Measurements from ENCODE around the gene ASB18. TPM values are rescaled to one million over a fixed set of nuclear protein-coding genes. Genes with fewer than 3 reads are reported as not detected.
"Not testable (repeated sequence)": the region's sequence is repeated elsewhere in the genome, so short reads cannot be mapped to it uniquely, and the experiment has no call there.

Gene ASB18
- total RNA-seq, 1 donor, result not detected

- H3K9me3 ChIP-seq (ENCODE audit: low read depth, low read length), result no peaks in the 10 kb centered on the region
- no peak overlapping the region for H3K4me3 ChIP-seq (ENCODE audit: low read length)
- H3K4me1 ChIP-seq (ENCODE audit: insufficient read depth, low read length), result no peaks in the 10 kb centered on the region
- H3K27me3 ChIP-seq (ENCODE audit: insufficient read depth, low read length), result no peaks in the 10 kb centered on the region
These were observed 27.3 kb upstream of the ASB18 start for GRCh38 chr2:236291476-236291875.

GRCh38 chr2:236290742-236291425 is 26.7 kb upstream of the ASB18 start:
- Histone ChIP-seq H3K4me1 (ENCODE audit: insufficient read depth, low read length) (no peaks in the 10 kb centered on the region), H3K4me3 (ENCODE audit: low read length) (no peak overlapping the region), H3K9me3 (ENCODE audit: low read depth, low read length) (no peaks in the 10 kb centered on the region), H3K27me3 (ENCODE audit: insufficient read depth, low read length) (no peaks in the 10 kb centered on the region)

DNA sequence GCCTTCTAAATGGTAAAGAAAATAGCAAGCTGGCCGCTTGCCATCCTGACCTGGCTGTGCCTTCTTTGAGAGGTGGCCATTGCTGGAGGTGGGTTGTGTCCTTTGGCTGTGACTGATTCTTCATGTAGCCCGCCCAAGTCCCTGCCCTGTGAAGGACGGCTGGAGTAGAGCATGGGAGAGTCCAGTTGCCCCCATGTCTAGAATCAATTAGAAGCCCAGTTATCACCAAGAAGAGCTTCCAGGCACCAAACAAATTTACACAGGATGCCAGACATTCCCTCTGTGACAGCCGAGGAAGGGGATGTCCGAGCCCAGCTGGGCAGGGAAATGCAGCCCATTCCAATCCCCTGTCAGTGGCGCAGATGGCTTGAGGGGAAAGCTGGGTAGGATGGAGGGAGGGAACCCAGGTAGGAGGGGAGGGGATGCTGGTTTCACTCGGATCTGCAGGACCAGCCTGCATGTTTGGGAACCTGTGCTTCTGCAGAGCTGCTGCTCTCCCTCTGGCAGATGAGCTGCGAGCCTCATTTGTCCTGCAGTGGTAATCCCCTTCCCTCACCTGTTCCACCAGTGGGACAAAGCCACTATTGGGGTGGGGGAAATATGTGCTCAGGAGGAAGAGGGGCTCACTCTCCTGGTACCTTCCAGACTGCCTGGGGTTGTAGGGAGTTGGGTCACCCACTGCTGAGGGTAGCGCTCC is 25.7 kb upstream of the ASB18 start:
- H3K27me3 ChIP-seq (ENCODE audit: insufficient read depth, low read length), result peaks cover 5% of the 10 kb centered on the region
- no peaks in the 10 kb centered on the region for H3K9me3 ChIP-seq (ENCODE audit: low read depth, low read length)
- no peaks in the 10 kb centered on the region for H3K4me1 ChIP-seq (ENCODE audit: insufficient read depth, low read length)
- no peak overlapping the region for H3K4me3 ChIP-seq (ENCODE audit: low read length)

GRCh38 chr2:236288373-236288772 is 24.2 kb upstream of the ASB18 start:
- H3K27me3 ChIP-seq (ENCODE audit: insufficient read depth, low read length), result not testable (repeated sequence)

GRCh38 chr2:236287656-236288055 is 23.4 kb upstream of the ASB18 start:
- Histone ChIP-seq H3K4me1 (ENCODE audit: insufficient read depth, low read length) (no peaks in the 10 kb centered on the region), H3K9me3 (ENCODE audit: low read depth, low read length) (no peaks in the 10 kb centered on the region), H3K27me3 (ENCODE audit: insufficient read depth, low read length) (peaks cover 7% of the 10 kb centered on the region), H3K4me3 (ENCODE audit: low read length) (no peak overlapping the region)

More at GRCh38 chr2:236288373-236288772, 24.2 kb upstream of the ASB18 start:
- not testable (repeated sequence) for H3K9me3 ChIP-seq (ENCODE audit: low read depth, low read length); H3K4me1 ChIP-seq (ENCODE audit: insufficient read depth, low read length); H3K4me3 ChIP-seq (ENCODE audit: low read length)

DNA sequence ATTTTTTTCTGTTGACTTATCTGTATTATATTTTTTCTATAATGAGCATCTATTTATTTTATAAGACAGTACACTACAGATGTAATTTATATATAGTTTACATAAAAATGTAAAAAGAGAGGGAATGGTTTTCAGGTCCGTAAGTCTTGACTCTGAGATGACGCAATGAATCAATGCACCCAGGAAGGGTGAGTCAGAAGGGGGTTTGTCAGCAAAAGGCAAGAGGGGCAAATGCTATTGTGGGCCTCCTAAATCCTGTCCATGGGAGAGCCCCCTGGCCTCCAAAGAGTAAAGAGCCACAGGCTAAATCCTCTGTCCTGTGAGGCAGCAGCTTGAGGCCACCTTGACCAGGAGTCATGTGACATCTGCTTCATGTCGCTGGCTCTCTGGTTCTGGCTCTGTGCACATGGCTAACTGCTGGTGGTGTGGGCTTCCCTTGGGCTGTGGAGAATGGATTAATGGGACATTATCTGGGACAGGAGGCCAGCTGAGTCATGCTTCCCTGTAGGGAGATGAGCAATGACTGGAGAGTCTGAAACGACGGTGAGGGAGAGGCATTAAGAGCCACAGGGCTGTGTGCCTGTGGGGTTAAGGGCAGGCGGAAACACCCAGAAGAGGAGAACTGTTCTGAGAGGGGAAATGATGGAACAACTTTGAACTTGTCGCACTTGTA is 22.8 kb upstream of the ASB18 start:
- H3K4me1 ChIP-seq (ENCODE audit: insufficient read depth, low read length), result no peaks in the 10 kb centered on the region
- peaks cover 7% of the 10 kb centered on the region for H3K27me3 ChIP-seq (ENCODE audit: insufficient read depth, low read length)
- no peak overlapping the region for H3K4me3 ChIP-seq (ENCODE audit: low read length)
- H3K9me3 ChIP-seq (ENCODE audit: low read depth, low read length), result no peaks in the 10 kb centered on the region

DNA sequence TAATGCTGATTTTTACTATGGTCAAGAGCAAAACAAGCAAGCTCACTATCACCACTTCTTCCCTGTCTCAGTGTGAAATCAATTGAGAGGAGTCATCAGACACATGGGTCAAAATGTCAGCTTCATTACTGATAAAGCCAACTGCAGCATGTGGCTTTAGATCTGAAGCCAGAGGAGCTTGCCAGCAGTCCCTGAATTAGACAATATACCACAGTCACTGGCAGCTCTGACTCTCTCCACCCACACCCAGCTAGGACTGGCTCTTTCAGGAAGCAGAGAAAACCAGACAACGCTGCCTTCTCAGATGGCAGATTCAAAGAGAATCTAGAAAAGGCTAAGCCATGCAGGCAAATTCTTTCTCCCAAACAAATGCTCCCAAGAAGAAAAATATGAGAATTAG is 20.0 kb upstream of the ASB18 start:
- no peak overlapping the region for H3K4me3 ChIP-seq (ENCODE audit: low read length)
- H3K27me3 ChIP-seq (ENCODE audit: insufficient read depth, low read length), result peaks cover 7% of the 10 kb centered on the region
- no peaks in the 10 kb centered on the region for H3K9me3 ChIP-seq (ENCODE audit: low read depth, low read length)
- no peaks in the 10 kb centered on the region for H3K4me1 ChIP-seq (ENCODE audit: insufficient read depth, low read length)

DNA sequence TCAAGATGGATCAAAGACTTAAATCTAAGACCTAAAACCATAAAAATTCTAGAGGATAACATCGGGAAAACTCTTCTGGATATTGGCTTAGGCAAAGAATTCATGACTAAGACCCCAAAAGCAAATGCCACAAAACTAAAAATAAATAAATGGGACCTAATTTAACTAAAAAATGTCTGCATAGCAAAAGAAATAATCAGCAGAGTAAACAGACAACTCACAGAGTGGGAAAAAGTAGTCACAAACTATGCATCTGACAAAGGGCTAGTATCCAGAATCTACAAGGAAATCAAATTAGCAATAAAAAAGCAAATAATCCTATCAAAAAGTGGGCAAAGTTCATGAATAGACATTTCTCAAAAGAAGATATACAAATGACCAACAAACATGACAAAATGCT is 18.2 kb upstream of the ASB18 start:
- Histone ChIP-seq H3K4me3 (ENCODE audit: low read length) (no peak overlapping the region), H3K9me3 (ENCODE audit: low read depth, low read length) (no peaks in the 10 kb centered on the region), H3K27me3 (ENCODE audit: insufficient read depth, low read length) (peaks cover 9% of the 10 kb centered on the region), H3K4me1 (ENCODE audit: insufficient read depth, low read length) (no peaks in the 10 kb centered on the region)

DNA sequence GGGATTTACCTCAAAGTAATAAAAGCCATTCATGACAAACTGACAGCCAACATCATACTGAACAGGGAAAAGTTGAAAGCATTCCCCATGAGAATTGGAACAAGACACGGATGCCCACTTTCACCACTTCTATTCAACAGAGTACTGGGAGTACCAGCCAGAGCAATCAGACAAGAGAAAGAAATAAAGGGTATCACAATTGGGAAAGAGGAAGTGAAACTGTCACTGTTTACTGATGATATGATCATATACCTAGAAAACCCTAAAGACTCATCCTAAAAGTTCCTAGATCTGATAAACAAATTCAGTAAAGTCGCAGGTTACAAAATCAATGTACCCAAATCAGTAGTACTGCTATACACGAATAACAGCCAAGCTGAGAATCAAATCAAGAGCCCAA is 17.2 kb upstream of the ASB18 start:
- Histone ChIP-seq H3K9me3 (ENCODE audit: low read depth, low read length) (no peaks in the 10 kb centered on the region), H3K4me1 (ENCODE audit: insufficient read depth, low read length) (no peaks in the 10 kb centered on the region), H3K4me3 (ENCODE audit: low read length) (no peak overlapping the region), H3K27me3 (ENCODE audit: insufficient read depth, low read length) (peaks cover 9% of the 10 kb centered on the region)

DNA sequence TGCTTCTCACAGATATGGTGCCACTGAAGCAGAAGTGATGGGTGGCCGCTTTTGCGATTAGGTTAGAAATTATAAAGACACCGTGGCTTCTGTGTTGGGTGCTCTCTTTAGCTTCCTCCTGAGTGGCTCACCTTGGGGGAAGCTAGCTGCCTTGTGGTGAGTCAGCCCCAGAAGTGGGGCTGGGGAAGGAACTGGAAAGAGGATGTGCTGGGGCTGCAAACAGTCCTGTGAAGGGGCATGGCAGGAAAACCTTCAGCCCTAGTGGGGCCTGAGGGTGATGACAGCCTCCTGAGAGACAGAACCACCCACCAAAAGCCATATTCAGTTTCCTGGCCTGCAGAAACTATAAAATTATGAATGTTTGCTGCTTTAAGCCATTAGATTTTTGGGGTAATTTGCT is 8.9 kb upstream of the ASB18 start:
- Histone ChIP-seq H3K4me3 (ENCODE audit: low read length) (no peak overlapping the region), H3K9me3 (ENCODE audit: low read depth, low read length) (no peaks in the 10 kb centered on the region), H3K27me3 (ENCODE audit: insufficient read depth, low read length) (no peaks in the 10 kb centered on the region), H3K4me1 (ENCODE audit: insufficient read depth, low read length) (no peaks in the 10 kb centered on the region)

DNA sequence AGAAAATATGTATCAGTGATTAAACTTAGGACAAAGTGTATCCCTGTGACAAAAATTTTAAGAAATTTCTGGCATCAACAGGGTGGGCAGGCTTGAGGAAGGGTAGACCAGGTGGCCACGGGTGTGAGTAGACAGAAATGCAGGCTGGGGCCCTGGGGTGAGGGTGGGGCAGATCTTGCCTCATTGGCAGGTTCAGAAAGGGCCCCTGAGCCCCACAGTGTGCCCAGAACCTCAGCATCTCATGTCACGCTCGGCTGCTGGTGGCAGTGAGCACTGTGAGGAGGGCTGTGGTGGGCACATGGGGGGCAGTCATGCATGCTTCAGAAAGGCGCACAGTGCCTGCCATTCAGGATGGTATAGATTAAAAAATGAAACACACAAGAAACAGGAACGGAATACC is 7.6 kb upstream of the ASB18 start:
- H3K4me3 ChIP-seq (ENCODE audit: low read length), result no peak overlapping the region
- no peaks in the 10 kb centered on the region for H3K27me3 ChIP-seq (ENCODE audit: insufficient read depth, low read length)
- H3K4me1 ChIP-seq (ENCODE audit: insufficient read depth, low read length), result no peaks in the 10 kb centered on the region
- no peaks in the 10 kb centered on the region for H3K9me3 ChIP-seq (ENCODE audit: low read depth, low read length)

GRCh38 chr2:236269876-236270275 is 5.7 kb upstream of the ASB18 start:
- not testable (repeated sequence) for H3K9me3 ChIP-seq (ENCODE audit: low read depth, low read length); H3K27me3 ChIP-seq (ENCODE audit: insufficient read depth, low read length); H3K4me1 ChIP-seq (ENCODE audit: insufficient read depth, low read length); H3K4me3 ChIP-seq (ENCODE audit: low read length)

DNA sequence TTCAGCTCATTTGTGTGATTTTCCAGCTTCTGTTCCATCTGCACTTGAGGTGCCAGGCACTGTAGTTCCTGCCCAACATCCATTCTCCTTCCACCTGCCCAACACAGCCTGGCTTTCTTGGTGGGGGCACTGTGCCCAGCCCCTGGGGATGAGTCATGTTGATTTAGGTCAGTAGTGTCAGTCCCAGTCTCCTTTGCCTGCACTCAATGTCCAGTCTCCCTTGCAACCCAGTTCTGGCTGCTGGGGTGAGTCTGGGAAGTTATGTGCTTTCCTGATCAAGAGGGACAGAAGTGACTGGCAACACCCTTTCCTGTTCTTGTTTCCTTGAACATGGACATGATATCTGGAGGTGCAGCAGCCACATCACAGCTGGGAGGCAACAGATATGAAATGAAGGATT is 1.5 kb upstream of the ASB18 start:
- Histone ChIP-seq H3K4me1 (ENCODE audit: insufficient read depth, low read length) (no peaks in the 10 kb centered on the region), H3K4me3 (ENCODE audit: low read length) (no peak overlapping the region), H3K27me3 (ENCODE audit: insufficient read depth, low read length) (no peaks in the 10 kb centered on the region), H3K9me3 (ENCODE audit: low read depth, low read length) (no peaks in the 10 kb centered on the region)

DNA sequence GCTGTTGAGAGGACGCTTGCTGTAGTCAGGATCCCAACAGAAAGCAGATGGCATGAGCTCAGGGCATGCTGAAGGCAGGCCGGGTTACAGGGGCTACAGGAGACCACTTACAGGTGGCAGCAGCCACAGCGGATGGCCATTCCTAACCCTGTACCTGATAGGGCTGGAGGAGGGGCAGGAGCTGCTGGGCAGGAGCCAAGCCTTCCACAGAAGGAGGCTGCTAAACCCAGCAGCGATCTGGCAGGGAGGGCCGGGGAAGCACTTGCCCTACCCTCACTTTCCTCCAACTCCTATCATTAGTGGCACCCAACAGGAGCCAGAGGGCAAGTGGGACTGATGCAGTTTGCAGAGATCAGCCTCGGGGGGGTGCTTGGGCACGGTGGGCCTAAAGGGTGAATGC is 2.0 kb downstream of the ASB18 start:
- Histone ChIP-seq H3K9me3 (ENCODE audit: low read depth, low read length) (no peaks in the 10 kb centered on the region), H3K4me1 (ENCODE audit: insufficient read depth, low read length) (no peaks in the 10 kb centered on the region), H3K4me3 (ENCODE audit: low read length) (no peak overlapping the region), H3K27me3 (ENCODE audit: insufficient read depth, low read length) (no peaks in the 10 kb centered on the region)

DNA sequence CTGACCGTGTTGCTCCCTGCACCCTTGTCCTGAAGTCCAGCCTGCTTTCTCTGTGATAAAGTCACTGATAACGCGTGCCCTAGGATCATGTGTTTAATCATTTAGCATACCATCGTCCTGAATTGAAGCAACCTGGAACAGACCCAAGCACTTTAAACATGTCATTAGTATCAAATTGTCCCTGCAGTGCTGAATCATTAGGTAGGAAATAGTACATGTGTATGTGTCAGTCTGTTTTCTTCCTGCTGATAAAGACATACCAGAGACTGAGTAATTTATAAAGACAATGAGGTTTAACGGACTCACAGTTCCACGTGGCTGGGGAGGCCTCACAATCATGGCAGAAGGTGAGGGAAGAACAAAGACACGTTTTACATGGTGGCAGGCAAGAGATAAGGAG is 2.8 kb downstream of the ASB18 start:
- Histone ChIP-seq H3K9me3 (ENCODE audit: low read depth, low read length) (no peaks in the 10 kb centered on the region), H3K4me1 (ENCODE audit: insufficient read depth, low read length) (no peaks in the 10 kb centered on the region), H3K4me3 (ENCODE audit: low read length) (no peak overlapping the region), H3K27me3 (ENCODE audit: insufficient read depth, low read length) (no peaks in the 10 kb centered on the region)

DNA sequence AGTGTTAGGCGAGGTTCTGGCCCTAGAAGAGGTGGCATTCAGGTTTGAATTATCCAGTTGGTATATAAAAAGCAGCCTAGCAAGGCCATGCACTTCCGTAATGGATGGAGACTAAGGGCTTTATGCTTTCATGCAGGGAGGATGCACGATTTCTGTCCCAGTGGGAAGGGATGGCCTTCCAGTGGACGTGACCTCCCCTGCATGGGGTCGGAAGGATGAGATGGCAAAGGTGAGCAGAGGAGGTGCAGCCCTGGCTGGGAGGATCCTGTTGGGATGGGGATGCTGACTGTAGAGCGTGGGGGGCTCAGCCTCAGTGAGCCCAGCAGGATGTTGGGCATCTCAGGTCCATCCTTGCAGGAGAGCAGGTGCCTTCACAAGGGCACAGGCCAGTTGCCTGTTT is 4.8 kb downstream of the ASB18 start:
- no peak overlapping the region for H3K4me3 ChIP-seq (ENCODE audit: low read length)
- no peaks in the 10 kb centered on the region for H3K4me1 ChIP-seq (ENCODE audit: insufficient read depth, low read length)
- no peaks in the 10 kb centered on the region for H3K9me3 ChIP-seq (ENCODE audit: low read depth, low read length)
- H3K27me3 ChIP-seq (ENCODE audit: insufficient read depth, low read length), result no peaks in the 10 kb centered on the region

All from mononuclear cell (primary cell).